Measurements from ENCODE around the gene PHF11.
"Not testable (repeated sequence)": the region's sequence is repeated elsewhere in the genome, so short reads cannot be mapped to it uniquely, and the experiment has no call there.

The PHF11 gene

DNA sequence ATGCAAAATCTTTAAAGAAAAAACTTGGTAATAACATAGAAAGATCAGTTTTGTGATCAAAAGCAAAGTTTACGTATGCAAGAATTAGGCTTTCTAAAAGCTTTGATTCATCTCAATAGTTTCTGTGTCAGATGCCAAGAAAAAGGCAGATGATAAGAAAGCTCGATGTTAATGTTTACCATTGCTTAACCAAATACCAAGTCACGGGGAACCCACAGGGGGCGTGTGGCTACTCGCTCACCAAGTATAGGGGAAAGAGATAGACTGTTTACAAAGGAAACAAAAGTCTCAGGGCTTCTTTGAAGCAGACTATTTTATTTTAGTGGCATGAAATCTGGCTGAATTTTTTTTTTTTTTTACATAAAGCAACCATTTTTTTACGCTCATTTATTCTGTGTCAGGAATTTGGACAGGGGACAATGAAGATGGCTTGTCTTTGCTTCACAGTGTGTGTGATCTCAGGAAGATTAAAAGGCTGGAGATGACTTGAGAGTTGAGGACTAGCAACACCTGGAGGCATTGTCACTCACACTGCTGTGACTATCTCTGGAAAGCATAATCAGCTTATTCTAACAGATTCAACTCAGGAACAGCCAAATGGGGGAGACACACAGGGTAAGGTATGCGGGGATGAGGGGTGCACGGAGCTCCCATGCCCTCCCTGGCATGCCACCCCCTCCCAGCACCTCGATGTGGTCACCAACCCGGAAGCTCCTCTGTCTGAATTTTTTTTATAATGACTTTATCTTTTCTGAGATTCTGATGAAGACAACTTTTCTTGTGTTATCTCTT, 64.7 kb downstream of the PHF11 start:
- H3K4me1 ChIP-seq (ENCODE audit: low read depth, poor library complexity, severe bottlenecking) = no peaks in the 10 kb centered on the region

GRCh38 chr13:49561062-49561410, 65.3 kb downstream of the PHF11 start:
- Histone ChIP-seq H3K79me2 (ENCODE audit: insufficient read depth, low read depth) (no peaks in the 10 kb centered on the region), H3K4me2 (no peak overlapping the region), H2AFZ (ENCODE audit: low read depth) (no peak overlapping the region), H4K20me1 (ENCODE audit: insufficient read depth) (no peaks in the 10 kb centered on the region), H3K27me3 (ENCODE audit: insufficient read depth, low read depth) (no peaks in the 10 kb centered on the region), H3K4me3 (IDR thresholded peaks at IDR 0.05; ENCODE audit: insufficient read depth, low read depth, low read length) (no peak overlapping the region), H3K4me1 (ENCODE audit: low read depth, poor library complexity, severe bottlenecking) (no peaks in the 10 kb centered on the region), H3K9ac (no peak overlapping the region), H3K36me3 (ENCODE audit: insufficient read depth) (no peaks in the 10 kb centered on the region), H3K27ac (no peak overlapping the region)
- TF ChIP-seq, protein P1, sequence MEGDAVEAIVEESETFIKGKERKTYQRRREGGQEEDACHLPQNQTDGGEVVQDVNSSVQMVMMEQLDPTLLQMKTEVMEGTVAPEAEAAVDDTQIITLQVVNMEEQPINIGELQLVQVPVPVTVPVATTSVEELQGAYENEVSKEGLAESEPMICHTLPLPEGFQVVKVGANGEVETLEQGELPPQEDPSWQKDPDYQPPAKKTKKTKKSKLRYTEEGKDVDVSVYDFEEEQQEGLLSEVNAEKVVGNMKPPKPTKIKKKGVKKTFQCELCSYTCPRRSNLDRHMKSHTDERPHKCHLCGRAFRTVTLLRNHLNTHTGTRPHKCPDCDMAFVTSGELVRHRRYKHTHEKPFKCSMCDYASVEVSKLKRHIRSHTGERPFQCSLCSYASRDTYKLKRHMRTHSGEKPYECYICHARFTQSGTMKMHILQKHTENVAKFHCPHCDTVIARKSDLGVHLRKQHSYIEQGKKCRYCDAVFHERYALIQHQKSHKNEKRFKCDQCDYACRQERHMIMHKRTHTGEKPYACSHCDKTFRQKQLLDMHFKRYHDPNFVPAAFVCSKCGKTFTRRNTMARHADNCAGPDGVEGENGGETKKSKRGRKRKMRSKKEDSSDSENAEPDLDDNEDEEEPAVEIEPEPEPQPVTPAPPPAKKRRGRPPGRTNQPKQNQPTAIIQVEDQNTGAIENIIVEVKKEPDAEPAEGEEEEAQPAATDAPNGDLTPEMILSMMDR (conservative IDR thresholded peaks at IDR 0.05; ENCODE audit: low read depth, low read length) = no peak

More for the DNA sequence above, 64.7 kb downstream of the PHF11 start:
- TF ChIP-seq, protein P1 (conservative IDR thresholded peaks at IDR 0.05; ENCODE audit: low read depth, low read length) = no peak
- Histone ChIP-seq H2AFZ (ENCODE audit: low read depth) (no peak overlapping the region), H3K36me3 (ENCODE audit: insufficient read depth) (no peaks in the 10 kb centered on the region), H3K4me2 (no peak overlapping the region), H3K27me3 (ENCODE audit: insufficient read depth, low read depth) (no peaks in the 10 kb centered on the region), H3K79me2 (ENCODE audit: insufficient read depth, low read depth) (no peaks in the 10 kb centered on the region), H3K4me3 (IDR thresholded peaks at IDR 0.05; ENCODE audit: insufficient read depth, low read depth, low read length) (no peak overlapping the region), H4K20me1 (ENCODE audit: insufficient read depth) (no peaks in the 10 kb centered on the region), H3K27ac (no peak overlapping the region), H3K9ac (no peak overlapping the region)

DNA sequence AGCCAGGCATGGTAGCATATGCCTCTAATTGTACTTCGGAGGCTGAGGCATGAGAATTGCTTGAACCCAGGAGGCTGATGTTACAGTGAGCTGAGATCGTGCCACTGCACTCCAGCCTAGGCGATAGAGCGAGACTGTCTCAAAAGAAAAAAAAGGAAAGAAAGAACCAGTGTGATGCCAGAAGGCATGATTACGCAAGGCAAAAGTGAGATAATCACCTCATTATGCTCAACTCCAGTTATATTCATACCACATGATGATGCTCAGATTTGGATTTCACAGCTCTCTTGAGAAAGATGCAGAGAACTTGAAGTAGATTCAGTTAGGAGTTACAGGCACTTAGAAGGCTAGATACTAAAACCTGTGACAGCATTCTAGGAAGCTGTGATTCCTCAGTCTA, 67.8 kb downstream of the PHF11 start:
- no peaks in the 10 kb centered on the region for H3K27me3 ChIP-seq (ENCODE audit: insufficient read depth, low read depth)
- H3K4me3 ChIP-seq (IDR thresholded peaks at IDR 0.05; ENCODE audit: insufficient read depth, low read depth, low read length) = no peak overlapping the region
- H3K4me1 ChIP-seq (ENCODE audit: low read depth, poor library complexity, severe bottlenecking) = no peaks in the 10 kb centered on the region
- H3K4me2 ChIP-seq = no peak overlapping the region
- H3K27ac ChIP-seq = no peak overlapping the region
- no peaks in the 10 kb centered on the region for H3K36me3 ChIP-seq (ENCODE audit: insufficient read depth)
- no peaks in the 10 kb centered on the region for H3K79me2 ChIP-seq (ENCODE audit: insufficient read depth, low read depth)
- H3K9ac ChIP-seq = no peak overlapping the region
- TF ChIP-seq, protein P1 (conservative IDR thresholded peaks at IDR 0.05; ENCODE audit: low read depth, low read length) = no peak
- H4K20me1 ChIP-seq (ENCODE audit: insufficient read depth) = no peaks in the 10 kb centered on the region
- H2AFZ ChIP-seq (ENCODE audit: low read depth) = no peak overlapping the region

DNA sequence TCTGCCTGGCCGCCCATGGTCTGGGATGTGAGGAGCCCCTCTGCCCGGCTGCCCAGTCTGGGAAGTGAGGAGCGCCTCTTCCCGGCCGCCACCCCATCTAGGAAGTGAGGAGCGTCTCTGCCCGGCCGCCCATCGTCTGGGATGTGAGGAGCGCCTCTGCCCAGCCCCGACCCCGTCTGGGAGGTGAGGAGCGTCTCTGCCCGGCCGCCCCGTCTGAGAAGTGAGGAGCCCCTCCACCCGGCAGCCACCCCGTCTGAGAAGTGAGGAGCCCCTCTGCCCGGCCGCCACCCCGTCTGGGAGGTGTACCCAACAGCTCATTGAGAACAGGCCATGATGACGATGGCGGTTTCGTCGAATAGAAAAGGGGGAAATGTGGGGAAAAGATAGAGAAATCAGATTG, 69.7 kb downstream of the PHF11 start:
- not testable (repeated sequence) for H3K79me2 ChIP-seq (ENCODE audit: insufficient read depth, low read depth); H2AFZ ChIP-seq (ENCODE audit: low read depth); H3K4me2 ChIP-seq; H3K4me1 ChIP-seq (ENCODE audit: low read depth, poor library complexity, severe bottlenecking); H3K27ac ChIP-seq; H4K20me1 ChIP-seq (ENCODE audit: insufficient read depth); H3K4me3 ChIP-seq (IDR thresholded peaks at IDR 0.05; ENCODE audit: insufficient read depth, low read depth, low read length); H3K36me3 ChIP-seq (ENCODE audit: insufficient read depth); H3K9ac ChIP-seq; H3K27me3 ChIP-seq (ENCODE audit: insufficient read depth, low read depth)

GRCh38 chr13:49566461-49566860, 70.7 kb downstream of the PHF11 start:
- TF ChIP-seq, protein P1 (conservative IDR thresholded peaks at IDR 0.05; ENCODE audit: low read depth, low read length) = no peak
- H3K9ac ChIP-seq = no peak overlapping the region
- H3K27me3 ChIP-seq (ENCODE audit: insufficient read depth, low read depth) = no peaks in the 10 kb centered on the region
- H4K20me1 ChIP-seq (ENCODE audit: insufficient read depth) = no peaks in the 10 kb centered on the region
- H2AFZ ChIP-seq (ENCODE audit: low read depth) = no peak overlapping the region
- no peaks in the 10 kb centered on the region for H3K36me3 ChIP-seq (ENCODE audit: insufficient read depth)
- H3K79me2 ChIP-seq (ENCODE audit: insufficient read depth, low read depth) = no peaks in the 10 kb centered on the region
- no peak overlapping the region for H3K4me3 ChIP-seq (IDR thresholded peaks at IDR 0.05; ENCODE audit: insufficient read depth, low read depth, low read length)
- H3K27ac ChIP-seq = no peak overlapping the region
- no peak overlapping the region for H3K4me2 ChIP-seq
- no peaks in the 10 kb centered on the region for H3K4me1 ChIP-seq (ENCODE audit: low read depth, poor library complexity, severe bottlenecking)
